ENCODE results near the gene SLC11A2. TPM values are rescaled to one million over a fixed set of nuclear protein-coding genes. Genes with fewer than 3 reads are reported as not detected.

Gene SLC11A2
- total and polyA plus RNA-seq, 2 of the 8 experiments (the other 6 are each of a cell fraction or from before 2014, with no cell fraction given) = 55.0 to 61.5 TPM

DNA sequence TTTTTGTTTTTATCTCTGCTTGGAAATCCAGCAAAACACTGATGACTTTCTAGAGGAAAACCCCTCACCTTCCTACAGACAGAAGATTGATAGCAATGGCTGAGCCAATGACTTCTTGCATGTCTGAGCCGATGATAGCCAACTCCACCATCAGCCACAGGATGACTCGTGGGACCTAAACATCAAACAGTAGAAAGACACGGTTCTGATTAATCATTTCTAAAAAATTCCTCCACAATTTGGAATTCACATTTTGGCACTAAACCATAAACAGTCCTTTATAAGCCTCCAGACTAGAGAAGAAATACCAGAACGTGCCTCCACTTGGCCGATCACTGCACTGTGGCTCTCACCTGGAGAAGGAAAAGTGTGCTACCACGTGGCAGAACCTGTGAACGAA lies 25.9 kb downstream of the SLC11A2 start:
- Histone ChIP-seq H2AK5ac (ENCODE audit: low read depth, low read length) (no peak overlapping the region), H3K9me3 (ENCODE audit: insufficient read depth in 2 of 2, low read depth in 1 of 2, low read length in 1 of 2) (no peaks in the 10 kb centered on the region), H3K14ac (ENCODE audit: insufficient read length) (no peak overlapping the region), H4K5ac (ENCODE audit: insufficient read length, low read depth, low read length) (no peak overlapping the region), H3K9ac (replicated peaks in 1 of 4; ENCODE audit: extremely low read depth in 1 of 4, low read depth in 3 of 4, low read length in 3 of 4) (no peak overlapping the region), H3K27me3 (replicated peaks in 1 of 4; ENCODE audit: control insufficient read depth in 3 of 4, extremely low read depth in 1 of 4, insufficient read depth in 3 of 4, low read length in 3 of 4) (no peaks in the 10 kb centered on the region), H3K4me2 (ENCODE audit: insufficient read depth in 1 of 2, low read depth in 2 of 2, low read length in 2 of 2) (no peak overlapping the region), H3K4ac (replicated peaks; ENCODE audit: insufficient read length, low read depth, low read length) (no peak overlapping the region), H3K18ac (ENCODE audit: extremely low read depth, low read length) (no peak overlapping the region), H3K79me2 (ENCODE audit: control insufficient read depth in 1 of 2, insufficient read depth in 2 of 2, low read length in 2 of 2) (no peaks in the 10 kb centered on the region), H3K4me1 (replicated peaks in 1 of 4; ENCODE audit: control insufficient read depth in 3 of 4, insufficient read depth in 4 of 4, low read length in 3 of 4) (peaks cover 0 to 2% (median under 1%) of the 10 kb centered on the region in 4 experiments; a peak in 3 of 7 replicates), H3K23ac (ENCODE audit: insufficient read length) (no peak overlapping the region), H2BK5ac (ENCODE audit: low read depth, low read length) (no peak overlapping the region; the same call in 1 of the 2 replicates), H3K4me3 (ENCODE audit: extremely low read depth in 1 of 4, insufficient read depth in 2 of 4, low read depth in 3 of 4, low read length in 4 of 4) (no peak overlapping the region), H2BK120ac (replicated peaks; ENCODE audit: low read depth, low read length) (no peak overlapping the region), H3K56ac (replicated peaks; ENCODE audit: insufficient read length, low read depth, low read length) (no peak overlapping the region), H4K8ac (ENCODE audit: extremely low read depth, insufficient read depth, low read length) (no peak overlapping the region), H3K23me2 (ENCODE audit: low read depth, low read length) (no peaks in the 10 kb centered on the region), H2BK15ac (ENCODE audit: low read length) (no peak overlapping the region), H3K79me1 (ENCODE audit: low read depth, low read length) (no peaks in the 10 kb centered on the region), H2BK12ac (ENCODE audit: low read depth, low read length) (no peak overlapping the region), H3K36me3 (ENCODE audit: control insufficient read depth in 2 of 4, insufficient read depth in 4 of 4, low read length in 3 of 4) (peaks cover 2 to 36% (median 20%) of the 10 kb centered on the region in 4 experiments), H4K91ac (replicated peaks; ENCODE audit: insufficient read length, low read length) (no peak overlapping the region), H2AFZ (ENCODE audit: low read length) (no peak overlapping the region), H2BK20ac (ENCODE audit: low read length) (no peak overlapping the region), H3K27ac (ENCODE audit: low read depth, low read length) (no peak overlapping the region), H4K20me1 (replicated peaks in 1 of 2; ENCODE audit: control insufficient read depth in 1 of 2, insufficient read depth in 2 of 2, low read length in 2 of 2) (no peaks in the 10 kb centered on the region)
- no peak for DNase-seq (ENCODE audit: low read depth in 1 of 2, low spot score in 2 of 2)
- ChIA-PET CTCF (ENCODE audit: partially characterized antibody) (interaction anchor here (0.6 kb wide), 1 partner anchor 159 kb away, joined by 4 read pairs; no protein-coding TSS in a partner anchor), POLR2A (ENCODE audit: partially characterized antibody) (no interaction called here)
- 90% methylated on average over 7 of the region's 7 CpGs; no CpG with 5 or more reads in 1 of the 2 experiments for WGBS, 2 experiments (ENCODE audit: extremely low coverage in 1 of 2, insufficient coverage in 1 of 2, insufficient read length in 1 of 2, insufficient replicate concordance in 2 of 2, low coverage in 1 of 2, low lambda C conversion rate in 2 of 2, missing lambda C conversion rate in 1 of 2)
- TF ChIP-seq SIN3A (conservative IDR thresholded peaks at IDR 0.05 in 1 of 2, IDR thresholded peaks at IDR 0.05 in 1 of 2; ENCODE audit: low read depth in 1 of 2, low read length in 2 of 2) (no peak), NRF1 (IDR thresholded peaks at IDR 0.05; ENCODE audit: low read depth, low read length) (no peak), CBX8 (IDR thresholded peaks at IDR 0.05; ENCODE audit: borderline replicate concordance, low read depth, low read length) (no peak), HDAC2 (IDR thresholded peaks at IDR 0.05; ENCODE audit: borderline replicate concordance in 1 of 2, low read depth in 2 of 2, low read length in 2 of 2) (no peak), TEAD4 (IDR thresholded peaks at IDR 0.05; ENCODE audit: low read depth, low read length) (no peak), EP300 (IDR thresholded peaks at IDR 0.05; ENCODE audit: borderline replicate concordance in 1 of 2, low read depth in 2 of 2, low read length in 2 of 2) (no peak), HDAC6 (IDR thresholded peaks at IDR 0.05; ENCODE audit: low read depth, low read length) (no peak)
- FAIRE-seq = no peak

Measured in H1 (cell line).